ENCODE results near the gene PCA3.
"Not testable (repeated sequence)": the region's sequence is repeated elsewhere in the genome, so short reads cannot be mapped to it uniquely, and the experiment has no call there.

Gene PCA3

DNA sequence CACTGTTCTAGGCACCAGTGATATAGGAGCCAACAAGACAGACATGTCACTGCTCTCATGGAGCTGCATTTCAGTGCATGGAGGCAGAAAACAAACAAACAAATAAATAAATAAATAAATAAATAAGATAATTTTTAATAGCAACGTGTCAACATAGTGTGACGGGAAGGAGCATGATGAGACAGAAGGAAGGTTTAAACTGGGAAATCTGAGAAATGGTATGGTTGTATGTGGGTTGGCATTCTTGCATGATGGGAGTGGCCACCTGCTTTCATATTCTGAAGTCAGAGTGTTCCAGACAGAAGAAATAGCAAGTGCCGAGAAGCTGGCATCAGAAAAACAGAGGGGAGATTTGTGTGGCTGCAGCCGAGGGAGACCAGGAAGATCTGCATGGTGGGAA lies at the start of gene PCA3:
PCA3 (plus strand) TSS at position 301 of the 400 bp plus-strand sequence.
- DNase-seq (ENCODE audit: low read depth in 3 of 3, low spot score in 1 of 3): no peak

DNA sequence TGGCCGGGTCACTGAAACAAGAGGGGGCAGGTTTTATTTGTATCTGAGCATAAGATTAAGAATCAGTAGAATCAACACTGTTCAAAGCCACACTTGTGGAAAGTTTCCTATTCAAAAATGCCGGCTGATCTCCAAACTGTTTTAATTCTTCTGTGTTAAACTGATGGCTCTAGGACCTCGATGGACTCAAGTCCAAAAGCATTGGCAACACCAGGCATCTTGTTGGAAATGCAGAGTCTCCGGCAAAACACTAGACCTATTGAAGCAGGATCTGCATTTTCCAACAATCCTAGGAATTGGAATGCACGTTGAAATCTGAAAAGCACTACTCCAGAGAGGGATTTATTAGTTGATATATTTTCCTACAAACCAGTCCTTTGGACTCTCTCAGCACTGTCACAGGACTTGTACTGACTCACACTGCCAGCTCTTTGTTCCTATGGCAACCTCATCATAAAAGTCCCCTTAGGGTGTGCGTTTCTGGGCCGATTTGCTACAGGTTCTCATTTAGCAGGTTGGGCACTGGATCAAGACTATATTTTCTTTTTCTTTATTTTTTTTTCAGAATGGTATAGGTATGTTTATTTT lies 48.1 kb upstream of the PCA3 start:
- DNase-seq (ENCODE audit: low read depth in 3 of 3, low spot score in 1 of 3): no peak

DNA sequence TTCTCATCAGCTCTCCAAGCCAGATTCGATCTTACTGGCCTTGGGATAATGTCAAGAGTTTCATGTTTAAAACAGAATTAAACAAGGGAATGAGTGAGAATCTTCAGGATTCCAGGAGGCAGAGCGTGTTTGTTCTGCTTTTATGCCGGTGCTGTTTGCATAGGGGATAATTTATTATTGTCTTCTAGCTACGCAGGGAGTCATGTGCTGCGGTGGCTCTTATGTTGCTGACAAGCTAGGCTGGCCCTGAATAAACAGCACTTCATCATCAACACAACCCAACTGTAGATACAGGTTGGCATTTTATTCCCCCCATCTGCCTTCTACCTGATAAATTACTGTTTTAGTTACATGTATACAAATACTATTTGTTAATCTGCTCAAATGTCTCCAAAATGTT lies 47.1 kb upstream of the PCA3 start:
- DNase-seq (ENCODE audit: low read depth in 3 of 3, low spot score in 1 of 3): no peak

DNA sequence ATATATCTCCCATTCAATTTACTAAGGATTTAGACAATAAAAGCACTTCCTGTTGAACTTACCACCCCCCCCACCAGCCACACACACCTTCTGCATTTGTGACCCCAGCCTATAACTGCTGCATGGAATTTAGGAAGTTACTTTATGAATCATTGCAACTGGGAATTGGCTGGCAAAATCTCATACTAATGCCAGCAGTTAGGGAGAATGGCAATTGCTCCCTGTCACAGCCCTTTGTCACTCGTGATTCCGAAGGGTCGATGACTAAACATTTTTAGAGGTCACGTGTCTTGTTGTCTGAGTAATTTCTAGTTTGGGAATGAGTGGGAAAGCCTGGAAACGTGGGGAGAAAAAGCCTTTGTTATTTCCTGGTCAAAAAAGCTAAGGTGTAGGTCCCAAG lies 46.6 kb upstream of the PCA3 start:
- no peak for DNase-seq (ENCODE audit: low read depth in 3 of 3, low spot score in 1 of 3)

GRCh38 chr9:76718166-76718565 lies 46.1 kb upstream of the PCA3 start:
- DNase-seq (ENCODE audit: low read depth in 3 of 3, low spot score in 1 of 3): no peak

DNA sequence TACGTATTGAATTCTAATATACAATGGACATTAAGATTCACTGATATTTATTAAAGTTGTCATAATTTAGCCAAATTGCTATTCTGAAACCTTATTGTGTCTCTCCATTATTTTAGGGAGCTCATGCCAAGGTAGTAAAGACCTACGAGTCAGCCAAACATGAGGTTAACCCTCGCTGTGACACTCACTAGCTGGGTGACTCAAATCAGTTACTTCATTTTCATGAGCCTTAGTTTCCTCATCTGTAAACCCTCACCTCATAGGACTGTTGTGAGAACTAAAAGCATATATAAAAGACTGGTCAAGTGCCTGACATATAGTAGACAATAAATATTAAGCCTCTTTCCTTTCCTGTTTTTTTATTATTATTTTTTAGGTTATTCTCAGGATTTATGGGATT lies 44.0 kb upstream of the PCA3 start:
- DNase-seq (ENCODE audit: low read depth in 3 of 3, low spot score in 1 of 3): no peak

DNA sequence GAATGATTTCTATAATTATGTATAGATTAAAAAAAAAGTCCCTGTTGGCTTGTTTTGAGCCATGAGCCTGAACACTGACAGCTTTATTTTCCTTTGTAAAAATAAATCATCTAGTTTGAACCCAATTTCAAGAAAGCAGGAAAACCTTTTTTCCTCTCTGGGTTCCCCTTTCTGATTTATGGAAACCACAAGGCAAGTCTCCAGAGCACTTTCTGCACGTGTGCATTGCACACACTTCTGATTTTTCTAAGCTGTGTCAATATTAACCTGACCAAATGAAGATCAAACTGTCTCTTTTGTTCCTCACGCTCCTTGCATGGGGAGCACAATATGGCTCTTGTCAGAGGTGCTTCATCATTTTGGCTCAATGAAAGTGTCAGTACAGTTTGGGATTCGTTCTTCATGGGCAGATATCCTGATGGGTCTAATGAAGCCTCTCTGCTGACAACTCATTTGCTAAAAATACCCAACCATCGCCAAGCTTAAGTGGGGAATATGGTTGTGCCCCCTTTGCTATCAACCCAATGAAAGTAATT lies 39.2 kb upstream of the PCA3 start:
- DNase-seq (ENCODE audit: low read depth in 3 of 3, low spot score in 1 of 3): no peak

DNA sequence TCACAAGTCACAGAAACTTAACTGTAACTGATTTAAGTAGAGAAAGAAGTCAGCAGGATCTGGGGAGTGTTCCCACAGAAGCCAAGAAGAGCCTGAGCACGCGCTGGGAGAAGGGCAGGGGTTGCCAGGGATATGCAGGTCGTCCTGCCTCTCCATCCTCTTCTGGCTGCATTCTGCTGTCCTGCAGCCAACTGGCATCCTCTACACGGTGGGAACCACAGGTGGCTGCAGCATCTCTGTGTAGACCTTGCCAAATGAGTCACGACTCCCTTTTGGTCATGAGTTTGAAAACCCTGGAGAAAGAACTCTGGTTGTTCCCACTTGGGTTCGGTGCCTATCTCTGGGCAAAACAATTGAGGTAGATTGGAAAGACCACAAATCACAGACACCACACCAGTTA lies 38.4 kb upstream of the PCA3 start:
- no peak for DNase-seq (ENCODE audit: low read depth in 3 of 3, low spot score in 1 of 3)

GRCh38 chr9:76729116-76729515 lies 35.1 kb upstream of the PCA3 start:
- DNase-seq (ENCODE audit: low read depth in 3 of 3, low spot score in 1 of 3): no peak

DNA sequence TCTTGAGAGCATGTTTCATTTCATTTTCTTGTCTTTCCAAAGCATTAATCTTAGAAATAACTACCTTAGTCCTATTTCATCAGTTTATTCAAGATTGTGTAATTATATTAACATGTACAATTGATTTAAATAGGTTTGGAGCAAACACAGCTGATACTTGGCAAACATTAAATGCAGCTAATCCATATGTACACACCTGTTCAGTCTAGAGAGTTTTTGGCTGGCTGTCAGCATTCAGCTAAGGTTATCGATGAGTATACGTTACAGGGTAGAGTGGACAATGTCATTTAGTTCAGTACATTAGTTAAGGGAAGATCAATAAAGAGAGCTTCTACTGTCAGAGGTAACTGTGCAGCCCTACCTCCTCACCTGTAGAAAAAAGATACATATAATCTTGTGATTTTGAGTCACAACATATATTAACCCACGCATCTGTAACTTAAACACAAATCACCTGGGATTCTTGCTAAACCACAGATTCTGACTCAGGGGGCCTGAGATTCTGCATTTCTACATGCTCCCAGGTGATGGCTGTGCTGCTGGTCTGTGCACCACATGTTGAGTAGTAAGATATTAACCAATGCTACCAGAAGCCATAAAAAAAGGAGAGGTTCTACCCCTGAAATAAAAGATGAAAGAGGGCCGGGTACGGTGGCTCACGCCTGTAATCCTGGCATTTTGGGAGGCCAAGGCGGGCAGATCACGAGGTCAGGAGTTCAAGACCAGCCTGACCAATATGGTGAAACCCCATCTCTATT lies 34.1 kb upstream of the PCA3 start:
- no peak for DNase-seq (ENCODE audit: low read depth in 3 of 3, low spot score in 1 of 3)

GRCh38 chr9:76730801-76731200 lies 33.4 kb upstream of the PCA3 start:
- no peak for DNase-seq (ENCODE audit: low read depth in 3 of 3, low spot score in 1 of 3)

DNA sequence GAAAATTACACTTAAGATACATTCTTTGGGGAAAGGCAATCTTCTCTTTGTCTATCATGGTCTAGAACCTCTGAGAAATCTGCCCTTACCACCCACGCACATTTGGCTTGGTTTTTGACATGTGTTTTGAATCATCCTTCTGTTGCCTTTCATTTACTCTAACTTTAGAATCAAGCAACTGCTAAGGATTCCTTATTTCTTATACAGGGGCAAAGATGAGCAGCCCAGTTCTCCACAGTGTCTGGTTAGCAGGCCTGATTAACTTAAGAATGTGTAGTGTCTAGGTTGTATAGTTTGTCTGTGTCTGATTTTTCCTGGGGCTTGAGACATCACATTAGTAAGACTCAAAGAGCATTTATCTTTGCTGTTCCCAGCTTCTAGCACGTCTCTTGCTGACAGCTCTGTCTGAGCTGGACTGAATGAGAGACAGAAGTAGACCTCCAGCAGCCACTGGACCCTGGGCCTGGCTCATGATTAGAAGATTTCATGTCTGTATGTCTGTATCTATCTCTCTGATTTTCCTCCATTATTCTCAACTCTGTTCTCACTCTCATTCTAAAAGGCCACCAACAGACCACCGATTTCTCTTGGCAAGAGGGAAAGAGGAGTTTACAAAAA lies 31.8 kb upstream of the PCA3 start:
- DNase-seq (ENCODE audit: low read depth in 3 of 3, low spot score in 1 of 3): no peak

DNA sequence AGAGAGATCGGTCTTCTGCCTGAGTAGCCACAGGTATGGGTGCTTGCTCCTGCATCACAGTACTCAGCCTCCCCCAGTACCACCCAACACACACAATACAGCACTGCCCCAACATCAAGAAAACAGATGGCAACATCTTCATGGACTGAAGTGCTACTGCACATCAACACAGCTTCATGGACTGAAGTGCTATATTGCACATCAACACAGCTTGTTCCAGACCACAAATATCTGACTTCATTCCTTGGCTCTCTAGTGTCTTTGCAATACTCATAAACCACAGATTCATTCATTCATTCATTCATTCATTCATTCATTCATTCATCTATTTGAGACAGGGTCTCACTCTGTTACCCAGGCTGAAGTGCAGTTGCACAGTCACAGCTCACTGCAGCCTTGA lies 31.1 kb upstream of the PCA3 start:
- no peak for DNase-seq (ENCODE audit: low read depth in 3 of 3, low spot score in 1 of 3)

- DNase-seq (ENCODE audit: low read depth in 3 of 3, low spot score in 1 of 3): no peak
These were observed 29.5 kb upstream of the PCA3 start for GRCh38 chr9:76734716-76735115.

DNA sequence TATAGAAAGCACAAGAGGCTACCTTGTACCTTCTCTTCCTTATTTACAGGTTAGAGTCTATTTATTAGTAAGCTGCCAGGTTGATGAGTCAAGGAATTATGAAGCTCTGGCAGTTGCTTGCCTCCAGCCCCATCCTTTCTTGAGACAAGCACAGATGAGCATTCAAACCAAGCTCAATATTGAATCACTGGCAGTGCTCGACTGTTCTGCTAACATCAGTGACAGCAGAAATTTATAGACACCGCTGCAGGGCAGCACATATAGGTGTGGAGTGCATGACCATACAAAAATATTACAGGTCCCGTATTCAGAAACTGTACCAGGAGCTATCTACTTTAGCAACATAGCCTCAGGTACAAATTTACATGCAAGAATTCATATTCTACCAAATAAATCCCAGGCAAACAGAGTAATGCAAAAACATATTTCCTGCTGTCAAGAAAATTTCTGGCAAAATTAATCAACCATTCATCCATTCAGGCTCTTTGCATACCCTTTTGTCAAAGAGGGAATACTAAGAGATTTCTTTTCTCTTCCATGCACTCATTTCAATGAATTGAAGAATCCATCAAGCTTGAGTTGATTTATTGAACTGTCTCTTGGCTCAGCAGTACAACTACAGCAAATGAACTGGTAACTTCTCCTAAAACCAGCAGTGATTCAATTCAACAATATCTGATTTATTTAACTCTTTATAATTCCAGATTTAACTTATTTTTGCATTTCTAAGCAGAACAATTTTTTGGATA lies 26.9 kb upstream of the PCA3 start:
- no peak for DNase-seq (ENCODE audit: low read depth in 3 of 3, low spot score in 1 of 3)

DNA sequence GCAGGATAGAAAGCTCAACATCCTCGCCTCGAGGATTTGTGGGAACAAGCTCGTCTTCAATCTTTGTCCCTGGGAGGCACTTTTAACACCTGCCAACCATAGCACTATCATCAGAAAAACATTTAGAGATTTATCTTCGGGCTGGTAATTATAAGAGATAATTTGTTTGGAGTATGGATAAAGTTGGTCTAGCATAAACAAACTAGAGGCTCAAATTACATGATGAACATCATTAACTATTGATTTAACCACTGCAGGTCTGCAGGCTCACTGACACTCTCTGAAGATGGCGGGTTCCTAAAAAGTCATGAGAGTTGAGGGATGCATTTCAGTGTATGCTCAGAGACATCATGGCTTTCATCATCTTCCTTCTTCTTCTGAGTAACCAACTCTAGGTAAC lies 25.8 kb upstream of the PCA3 start:
- no peak for DNase-seq (ENCODE audit: low read depth in 3 of 3, low spot score in 1 of 3)

DNA sequence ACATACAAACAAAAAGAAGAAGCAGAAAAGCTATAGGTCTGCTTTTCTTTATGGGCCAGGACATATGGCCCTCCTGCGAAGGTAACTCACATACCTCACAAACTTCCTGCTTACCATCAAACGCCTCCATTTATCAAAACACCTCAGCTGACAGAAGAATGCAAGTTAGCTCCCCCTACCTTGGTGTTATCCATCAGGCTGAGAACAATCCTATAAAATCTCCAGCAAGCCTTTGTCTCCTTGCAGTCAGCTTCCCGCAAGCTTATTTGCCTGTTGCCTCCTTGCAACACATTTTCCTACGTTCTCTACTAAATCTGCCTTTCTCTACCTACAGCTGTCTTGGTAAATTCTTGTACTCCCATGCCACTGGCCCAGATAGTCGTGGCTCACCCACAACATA lies 22.7 kb upstream of the PCA3 start:
- DNase-seq (ENCODE audit: low read depth in 3 of 3, low spot score in 1 of 3): no peak

DNA sequence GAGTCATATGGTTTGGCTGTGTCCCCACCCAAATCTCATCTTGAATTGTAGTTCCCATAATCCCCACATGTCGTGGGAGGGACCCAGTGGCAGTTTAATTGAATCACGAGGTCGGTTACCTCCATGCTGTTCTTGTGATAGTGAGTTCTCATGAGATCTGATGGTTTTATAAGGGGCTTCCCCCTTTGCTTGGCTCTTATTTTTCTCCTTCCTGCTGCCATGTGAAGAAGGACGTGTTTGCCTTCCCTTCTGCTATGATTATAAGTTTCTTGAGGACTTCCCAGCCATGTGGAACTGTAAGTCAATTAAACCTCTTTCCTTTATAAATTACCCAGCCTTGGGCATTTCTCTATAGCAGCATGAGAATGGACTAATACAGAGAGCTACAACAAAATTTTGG lies 21.3 kb upstream of the PCA3 start:
- DNase-seq (ENCODE audit: low read depth in 3 of 3, low spot score in 1 of 3): not testable (repeated sequence)

GRCh38 chr9:76743931-76744330 lies 20.3 kb upstream of the PCA3 start:
- no peak for DNase-seq (ENCODE audit: low read depth in 3 of 3, low spot score in 1 of 3)

GRCh38 chr9:76744336-76744735 lies 19.9 kb upstream of the PCA3 start:
- no peak for DNase-seq (ENCODE audit: low read depth in 3 of 3, low spot score in 1 of 3)

- DNase-seq (ENCODE audit: low read depth in 3 of 3, low spot score in 1 of 3): no peak
These were observed 13.2 kb upstream of the PCA3 start for GRCh38 chr9:76751001-76751400.

DNA sequence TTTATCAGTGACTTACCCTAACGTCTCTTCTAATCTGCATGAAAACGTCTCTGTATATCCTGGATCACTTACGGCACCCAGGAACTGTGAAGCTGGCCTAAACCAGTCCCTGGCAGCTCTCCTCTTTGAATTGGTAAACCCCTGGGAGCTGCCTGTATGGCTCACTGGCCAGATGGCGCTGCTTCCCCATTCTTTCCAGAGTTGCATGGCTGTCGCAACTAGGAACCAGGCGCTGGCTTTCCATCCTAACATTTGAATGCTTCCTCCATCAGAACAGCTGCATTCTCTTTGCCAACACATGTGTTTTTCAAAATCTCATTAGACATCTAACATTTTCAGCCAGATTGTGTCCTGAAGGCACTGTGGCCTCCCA lies 8.0 kb upstream of the PCA3 start:
- DNase-seq (ENCODE audit: low read depth in 3 of 3, low spot score in 1 of 3): no peak
